B cell (primary cell): ENCODE data around the gene GPC5. TPM values are rescaled to one million over a fixed set of nuclear protein-coding genes. Genes with fewer than 3 reads are reported as not detected.

Source experiments
- ATAC-seq: fragments of 200-7000 bp; cut with Tn5 transposase; one replicate; pipeline ENCODE4 v1.10.0; 2021; ENCODE audit warnings: low read depth, mild to moderate bottlenecking, moderate number of reproducible peaks, moderate library complexity
- CTCF ChIA-PET: fragments of 350-600 bp; sonication (Branson Sonifier 250); formaldehyde crosslinking; loops from one replicate; lab custom pipeline; 2021; ENCODE audit warnings: antibody characterized with exemption, inconsistent platforms; lab: Charles Lee
- POLR2A ChIA-PET: fragments of 350-600 bp; sonication (Branson Sonifier 250); formaldehyde crosslinking; loops from one replicate; lab custom pipeline; 2021; ENCODE audit warnings: antibody characterized with exemption; lab: Charles Lee
- DNase-seq: peaks from one replicate; pipeline ENCODE4 v3.0.0; 2013
- H2AFZ ChIP-seq: 2 replicates; pipeline ENCODE4 v1.6.1; 2012; ENCODE audit warnings: mild to moderate bottlenecking, low read depth, low read length; ENCODE audit not compliant: insufficient read depth, poor library complexity, severe bottlenecking
- H3K27ac ChIP-seq, 2 donors: 1 replicate in 1 of 2; 2 replicates in 1 of 2; pipeline ENCODE4 v1.5.1; 2012 to 2013; ENCODE audit warnings: low read length in 2 of 2, mild to moderate bottlenecking in 2 of 2, moderate library complexity in 1 of 2
- H3K27me3 ChIP-seq, 4 experiments: fragments of 200-600 bp in 1 of 4; sonication (generic) in 1 of 4; replicated peaks in 1 of 4; 1 replicate in 2 of 4; 2 replicates in 2 of 4; pipeline versions ENCODE4 v1.6.1 to v1.7.0; 2013 to 2016; ENCODE audit warnings: low read length in 3 of 4, mild to moderate bottlenecking in 2 of 4, mixed read lengths in 1 of 4, moderate library complexity in 1 of 4; ENCODE audit not compliant: insufficient read depth in 4 of 4, control insufficient read depth in 3 of 4; ENCODE audit errors: control extremely low read depth in 1 of 4
- H3K36me3 ChIP-seq, 2 experiments: replicated peaks in 1 of 2; 1 replicate in 1 of 2; 2 replicates in 1 of 2; pipeline versions ENCODE4 v1.6.1 to v1.7.1; 2013; ENCODE audit warnings: low read length in 1 of 2; ENCODE audit not compliant: insufficient read depth in 2 of 2, control insufficient read depth in 1 of 2; ENCODE audit errors: control extremely low read depth in 1 of 2, extremely low read depth in 1 of 2
- H3K4me1 ChIP-seq, 2 donors: fragments of 200-600 bp in 1 of 2; sonication (generic) in 1 of 2; 1 replicate in 1 of 2; 2 replicates in 1 of 2; pipeline versions ENCODE4 v1.5.1 to v1.6.1; 2013 to 2017; ENCODE audit warnings: low read length in 2 of 2; ENCODE audit not compliant: control insufficient read depth in 2 of 2, insufficient read depth in 2 of 2
- H3K4me2 ChIP-seq: replicated peaks from 2 replicates; pipeline ENCODE3; 2012; ENCODE audit warnings: mild to moderate bottlenecking, low read depth, low read length; ENCODE audit not compliant: poor library complexity, severe bottlenecking
- H3K4me3 ChIP-seq, 5 experiments: fragments of 200-600 bp in 1 of 5; sonication (generic) in 1 of 5; 1 replicate in 3 of 5; 2 replicates in 2 of 5; pipeline versions ENCODE4 v1.5.1 to v1.7.0; 2011 to 2016; ENCODE audit warnings: low read length in 4 of 5, mild to moderate bottlenecking in 4 of 5, low read depth in 2 of 5, control low read depth in 1 of 5, moderate library complexity in 1 of 5; ENCODE audit not compliant: insufficient read depth in 1 of 5; ENCODE audit errors: control extremely low read depth in 1 of 5, extremely low read depth in 1 of 5
- H3K79me2 ChIP-seq: fragments of 200-600 bp; sonication (generic); one replicate; pipeline ENCODE4 v1.6.0; 2016; ENCODE audit warnings: low read length; ENCODE audit not compliant: control insufficient read depth, insufficient read depth
- H3K9ac ChIP-seq: fragments of 200-600 bp; sonication (generic); 2 replicates; pipeline ENCODE4 v1.6.1; 2017; ENCODE audit warnings: mild to moderate bottlenecking, low read length, moderate library complexity
- H3K9me3 ChIP-seq, 3 donors: one replicate each; pipeline versions ENCODE4 v1.6.1 to v1.7.1; 2013; ENCODE audit warnings: low read length in 2 of 3; ENCODE audit not compliant: control insufficient read depth in 2 of 3, insufficient read depth in 1 of 3; ENCODE audit errors: control extremely low read depth in 1 of 3
- H4K20me1 ChIP-seq: 2 replicates; pipeline ENCODE4 v1.6.0; 2012; ENCODE audit warnings: mild to moderate bottlenecking, low read length; ENCODE audit not compliant: insufficient read depth, control insufficient read depth, poor library complexity, severe bottlenecking
- H3K27ac Mint-ChIP-seq: one replicate; pipeline ENCODE4 v1.8.0; 2021; ENCODE audit warnings: mixed read lengths
- H3K27me3 Mint-ChIP-seq: one replicate; pipeline ENCODE4 v1.8.0; 2021; ENCODE audit warnings: mixed read lengths
- H3K4me1 Mint-ChIP-seq: one replicate; pipeline ENCODE4 v1.8.0; 2021; ENCODE audit warnings: mixed read lengths
- H3K4me3 Mint-ChIP-seq: one replicate; pipeline ENCODE4 v1.8.0; 2021; ENCODE audit warnings: mixed read lengths
- H3K9me3 Mint-ChIP-seq: one replicate; pipeline ENCODE4 v1.8.0; 2022; ENCODE audit warnings: mixed read lengths; ENCODE audit not compliant: insufficient read depth
- CTCF ChIP-seq: fragments of 200-600 bp; IDR thresholded peaks from one replicate; pipeline ENCODE4 v1.8.0; 2022; ENCODE audit warnings: antibody characterized with exemption, mild to moderate bottlenecking
- EZH2 ChIP-seq: IDR thresholded peaks from 2 replicates; pipeline ENCODE4 v1.6.1; 2012; ENCODE audit warnings: borderline replicate concordance, low read depth, mild to moderate bottlenecking, moderate library complexity, low read length; ENCODE audit not compliant: insufficient read depth, poor library complexity, severe bottlenecking
- WGBS: methylation state at CpG from one replicate; pipeline ENCODE4 v1.1.5; 2013; ENCODE audit warnings: missing lambda C conversion rate; ENCODE audit not compliant: insufficient coverage; 5-methylcytosine and 5-hydroxymethylcytosine counted together
- intact Hi-C: fragments of 100-400 bp; cut with micrococcal nuclease; formaldehyde crosslinking; loops from one replicate; pipeline ENCODE4 v1.10.0; 2022
- polyA plus RNA-seq: library from polyadenylated mRNA; depleted of rRNA; stranded (reverse); fragments of >200 nt; gene quantifications from 2 replicates; pipeline ENCODE4 v1.2.3, GENCODE V29; 2012
- total RNA-seq, 2 donors: library from RNA; stranded (reverse); fragments of 120-200 nt in 1 of 2; gene quantifications; 1 replicate in 1 of 2; 2 replicates in 1 of 2; pipeline versions ENCODE4 v1.2.3 to v1.2.4, GENCODE V29; 2013 to 2022

The GPC5 gene
- total and polyA plus RNA-seq, 2 donors (not counting 1 experiment from before 2014, with no cell fraction given): 0.15 to 0.30 TPM

- H3K27me3 ChIP-seq: no peaks in the 10 kb centered on the region
- Mint-ChIP-seq H3K27ac (no peak overlapping the region), H3K4me1 (no peaks in the 10 kb centered on the region), H3K4me3 (no peak overlapping the region), H3K27me3 (no peaks in the 10 kb centered on the region), H3K9me3 (peaks cover 3% of the 10 kb centered on the region)
- no peak overlapping the region for H3K9ac ChIP-seq
- no peaks in the 10 kb centered on the region for H3K36me3 ChIP-seq
- H3K4me3 ChIP-seq: no peak overlapping the region
- no peak for ATAC-seq
- H3K4me2 ChIP-seq: no peak overlapping the region
- no peak for DNase-seq
- no peak overlapping the region for H3K27ac ChIP-seq
- POLR2A ChIA-PET: no interaction called here
- H3K79me2 ChIP-seq: no peaks in the 10 kb centered on the region
- intact Hi-C loops: no loop called here
- H2AFZ ChIP-seq: no peak overlapping the region
- H3K4me1 ChIP-seq: no peaks in the 10 kb centered on the region
- no peak for TF ChIP-seq EZH2
- CTCF ChIA-PET: no interaction called here
- H4K20me1 ChIP-seq: no peaks in the 10 kb centered on the region
- peaks cover 0 to 6% (median 0%) of the 10 kb centered on the region in 3 donors for H3K9me3 ChIP-seq
Observed at GRCh38 chr13:91520952-91521351, 122.5 kb downstream of the GPC5 start.

- H3K9me3 ChIP-seq: peaks cover 0 to 7% (median 0%) of the 10 kb centered on the region in 3 donors
- TF ChIP-seq EZH2 (no peak), CTCF (no peak)
- Mint-ChIP-seq H3K9me3 (peaks cover 2% of the 10 kb centered on the region), H3K4me1 (no peaks in the 10 kb centered on the region), H3K27me3 (no peaks in the 10 kb centered on the region), H3K27ac (no peak overlapping the region), H3K4me3 (no peak overlapping the region)
- H3K4me3 ChIP-seq: no peak overlapping the region
- no peak overlapping the region for H3K9ac ChIP-seq
- H3K4me1 ChIP-seq: no peaks in the 10 kb centered on the region
- POLR2A ChIA-PET: no interaction called here
- no peaks in the 10 kb centered on the region for H3K36me3 ChIP-seq
- CTCF ChIA-PET: no interaction called here
- H2AFZ ChIP-seq: no peak overlapping the region
- H3K4me2 ChIP-seq: no peak overlapping the region
- H4K20me1 ChIP-seq: no peaks in the 10 kb centered on the region
- DNase-seq: no peak
- intact Hi-C loops: no loop called here
- H3K79me2 ChIP-seq: no peaks in the 10 kb centered on the region
- WGBS: no CpG with 5 or more reads among the region's 3 CpGs
- no peak overlapping the region for H3K27ac ChIP-seq
- ATAC-seq: no peak
- H3K27me3 ChIP-seq: no peaks in the 10 kb centered on the region
Observed at GRCh38 chr13:91523116-91523515, 124.7 kb downstream of the GPC5 start.
